PC-9 (cell line): ENCODE data around the gene MAP1S. TPM values are rescaled to one million over a fixed set of nuclear protein-coding genes. Genes with fewer than 3 reads are reported as not detected.

Experiments
- BruUV-seq: library from RNA; stranded (reverse); fragments of 400-500 nt; replicated peaks from 2 replicates; lab custom pipeline; 2021; lab: Mats Ljungman, UMichigan
- CTCF ChIA-PET: fragments of 300-600 bp; sonication (Branson Sonifier 250); formaldehyde crosslinking; loops from one replicate; lab custom pipeline; 2022; ENCODE audit warnings: antibody characterized with exemption; lab: Charles Lee
- POLR2A ChIA-PET: fragments of 300-600 bp; sonication (Branson Sonifier 250); formaldehyde crosslinking; loops from one replicate; lab custom pipeline; 2022; ENCODE audit warnings: antibody characterized with exemption; ENCODE audit not compliant: unreplicated experiment; lab: Charles Lee
- DNase-seq, 2 experiments: peaks; one replicate each; pipeline versions ENCODE4 v3.0.0 to v3.0.0-alpha.2; 2015 to 2022; ENCODE audit warnings: mixed read lengths in 1 of 2
- H2AFZ ChIP-seq: fragments of 200-600 bp; sonication (generic); 2 replicates; pipeline ENCODE4 v1.8.1; 2017; ENCODE audit warnings: antibody characterized with exemption
- H3F3A ChIP-seq: fragments of 200-600 bp; sonication (generic); 2 replicates; pipeline ENCODE4 v1.8.1; 2017; ENCODE audit warnings: antibody characterized with exemption, mild to moderate bottlenecking, low read depth; ENCODE audit not compliant: insufficient read depth
- H3K27ac ChIP-seq: fragments of 200-600 bp; sonication (generic); 2 replicates; pipeline ENCODE4 v1.6.1; 2016; ENCODE audit warnings: mixed run types
- H3K27me3 ChIP-seq: fragments of 200-600 bp; sonication (generic); 2 replicates; pipeline ENCODE4 v1.6.1; 2016; ENCODE audit warnings: low read depth, mixed run types; ENCODE audit not compliant: insufficient read depth
- H3K36me3 ChIP-seq: fragments of 200-600 bp; sonication (generic); 2 replicates; pipeline ENCODE4 v1.6.1; 2016; ENCODE audit warnings: low read depth, mixed run types
- H3K4me1 ChIP-seq: fragments of 200-600 bp; sonication (generic); replicated peaks from 2 replicates; pipeline ENCODE4 v1.6.1; 2016; ENCODE audit warnings: mixed run types; ENCODE audit not compliant: insufficient read depth
- H3K4me2 ChIP-seq: fragments of 200-600 bp; sonication (generic); 2 replicates; pipeline ENCODE4 v1.6.1; 2017; ENCODE audit warnings: mixed run types
- H3K4me3 ChIP-seq: fragments of 200-600 bp; sonication (generic); 2 replicates; pipeline ENCODE4 v1.6.1; 2016; ENCODE audit warnings: mixed run types
- H3K79me2 ChIP-seq: fragments of 200-600 bp; sonication (generic); 2 replicates; pipeline ENCODE4 v1.6.1; 2017; ENCODE audit warnings: low read depth, mixed run types
- H3K9me2 ChIP-seq: fragments of 200-600 bp; sonication (generic); 2 replicates; pipeline ENCODE4 v1.8.1; 2017; ENCODE audit warnings: mild to moderate bottlenecking; ENCODE audit not compliant: insufficient read depth
- H3K9me3 ChIP-seq: fragments of 200-600 bp; sonication (generic); 2 replicates; pipeline ENCODE4 v1.8.1; 2016; ENCODE audit warnings: low read depth; ENCODE audit not compliant: insufficient read depth
- H4K20me1 ChIP-seq: fragments of 200-600 bp; sonication (generic); 2 replicates; pipeline ENCODE4 v1.8.1; 2017; ENCODE audit not compliant: insufficient read depth
- CTCF ChIP-seq: fragments of 200-600 bp; sonication (generic); conservative IDR thresholded peaks from 2 replicates; pipeline ENCODE4 v1.6.1; 2017; ENCODE audit warnings: mixed run types, antibody characterized with exemption, mild to moderate bottlenecking, moderate library complexity
- EZH2 ChIP-seq: fragments of 200-600 bp; sonication (generic); IDR thresholded peaks from 2 replicates; pipeline ENCODE4 v1.8.0; 2017; ENCODE audit warnings: antibody characterized with exemption, low read depth
- intact Hi-C: fragments of 100-400 bp; cut with micrococcal nuclease; formaldehyde crosslinking; loops from one replicate; pipeline ENCODE4 v1.10.0; 2022; ENCODE audit not compliant: unreplicated experiment
- total RNA-seq: library from RNA; stranded (reverse); gene quantifications from 2 replicates; pipeline ENCODE4 v1.2.3, GENCODE V29; 2021

The MAP1S gene
- total RNA-seq, 1 experiment from 2014 or later: 86.9 TPM

DNA sequence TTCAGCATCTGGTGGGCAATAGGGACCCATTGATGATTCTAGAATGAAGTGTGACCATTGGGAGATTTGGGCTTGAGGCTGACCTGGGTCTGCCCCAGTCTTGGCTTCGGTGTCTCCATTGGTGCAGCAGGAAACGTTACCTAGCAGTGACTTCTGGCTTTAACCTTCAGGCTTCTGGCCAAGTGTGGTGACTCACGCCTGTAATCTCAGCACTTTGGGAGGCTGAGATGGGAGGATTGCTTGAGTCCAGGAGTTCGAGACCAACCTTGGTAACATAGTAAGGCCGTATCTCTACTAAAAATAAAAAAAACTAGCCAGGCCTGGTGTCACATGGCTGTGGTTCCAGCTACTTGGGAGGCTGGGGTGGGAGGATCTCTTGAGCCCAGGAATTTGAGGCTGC lies 39.2 kb downstream of the MAP1S start:
- H3K27ac ChIP-seq: no peak overlapping the region
- H3K4me3 ChIP-seq: no peak overlapping the region
- POLR2A ChIA-PET: no interaction called here
- no TSS peak for BruUV-seq
- H3K4me1 ChIP-seq: no peaks in the 10 kb centered on the region
- no peak for TF ChIP-seq EZH2
- no peak for TF ChIP-seq CTCF
- peaks cover 36% of the 10 kb centered on the region for H3F3A ChIP-seq
- H3K79me2 ChIP-seq: no peaks in the 10 kb centered on the region
- no peak overlapping the region for H2AFZ ChIP-seq
- H3K4me2 ChIP-seq: no peak overlapping the region
- no peaks in the 10 kb centered on the region for H3K36me3 ChIP-seq
- H3K9me3 ChIP-seq: no peaks in the 10 kb centered on the region
- H4K20me1 ChIP-seq: no peaks in the 10 kb centered on the region
- intact Hi-C loops: no loop called here
- H3K27me3 ChIP-seq: no peaks in the 10 kb centered on the region
- no peak for DNase-seq
- CTCF ChIA-PET: no interaction called here
- no peaks in the 10 kb centered on the region for H3K9me2 ChIP-seq

- H3K27me3 ChIP-seq: no peaks in the 10 kb centered on the region
- TF ChIP-seq CTCF (no peak), EZH2 (no peak)
- no peaks in the 10 kb centered on the region for H3K9me2 ChIP-seq
- no peak overlapping the region for H3K4me2 ChIP-seq
- intact Hi-C loops: no loop called here
- H3K4me1 ChIP-seq: peaks cover 10% of the 10 kb centered on the region
- POLR2A ChIA-PET: no interaction called here
- no peak overlapping the region for H2AFZ ChIP-seq
- CTCF ChIA-PET: interaction anchor here (0.5 to 1.1 kb wide), 3 partner anchors 66 to 308 kb away, joined by 5 to 13 read pairs (median 7); no protein-coding TSS in a partner anchor
- H3F3A ChIP-seq: peaks cover 41% of the 10 kb centered on the region
- H4K20me1 ChIP-seq: no peaks in the 10 kb centered on the region
- no peak overlapping the region for H3K4me3 ChIP-seq
- H3K27ac ChIP-seq: no peak overlapping the region
- no TSS peak for BruUV-seq
- DNase-seq: no peak
- H3K9me3 ChIP-seq: no peaks in the 10 kb centered on the region
- H3K79me2 ChIP-seq: no peaks in the 10 kb centered on the region
- H3K36me3 ChIP-seq: no peaks in the 10 kb centered on the region
Measured at GRCh38 chr19:17761148-17761547, 41.9 kb downstream of the MAP1S start.

DNA sequence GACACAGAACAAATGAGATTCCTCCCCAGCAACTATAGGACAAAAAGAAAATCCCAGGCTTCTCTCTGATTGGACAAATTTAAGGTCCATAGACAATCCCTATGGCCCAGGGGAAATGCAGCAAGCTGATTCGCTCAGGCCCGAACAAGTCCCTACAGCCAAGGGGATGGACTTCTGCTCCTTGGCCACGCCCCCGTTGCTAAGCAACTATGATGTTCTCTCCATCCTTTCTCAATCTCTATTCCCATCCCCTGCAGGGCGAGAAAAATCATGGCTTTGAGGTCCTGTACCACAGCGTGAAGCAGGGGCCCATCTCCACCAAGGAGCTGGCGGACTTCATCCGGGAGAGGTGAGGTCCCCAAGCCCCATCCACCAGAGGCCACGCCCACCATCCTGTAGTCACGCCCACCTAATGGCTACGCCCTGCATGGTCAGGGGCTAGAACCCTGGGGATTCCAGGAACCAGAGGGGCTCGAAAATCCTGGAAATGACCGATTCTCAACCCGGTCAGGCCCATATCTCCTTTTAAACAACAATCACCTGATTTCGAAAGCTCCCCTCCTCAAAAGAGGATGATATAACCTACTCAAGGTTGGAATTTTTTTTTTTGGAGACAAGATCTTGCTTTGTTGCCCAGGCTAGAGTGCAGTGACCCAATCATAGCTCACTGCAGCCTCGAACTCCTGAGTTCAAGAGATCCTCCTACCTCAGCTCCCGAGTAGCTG lies 43.4 kb downstream of the MAP1S start:
- peak; percentile 28 to 74 for DNase-seq
- no peak overlapping the region for H3K4me3 ChIP-seq
- intact Hi-C loops: no loop called here
- BruUV-seq: no TSS peak
- no peak for TF ChIP-seq CTCF
- TF ChIP-seq EZH2: no peak
- no peaks in the 10 kb centered on the region for H3K27me3 ChIP-seq
- no peaks in the 10 kb centered on the region for H3K36me3 ChIP-seq
- CTCF ChIA-PET: interaction anchor here (0.6 kb wide), 1 partner anchor 209 kb away, joined by 7 read pairs; no protein-coding TSS in a partner anchor
- H3K9me2 ChIP-seq: no peaks in the 10 kb centered on the region
- peaks cover 14% of the 10 kb centered on the region for H3K4me1 ChIP-seq
- no peak overlapping the region for H3K4me2 ChIP-seq
- H2AFZ ChIP-seq: no peak overlapping the region
- no peaks in the 10 kb centered on the region for H3K79me2 ChIP-seq
- peaks cover 40% of the 10 kb centered on the region for H3F3A ChIP-seq
- no peaks in the 10 kb centered on the region for H3K9me3 ChIP-seq
- H4K20me1 ChIP-seq: no peaks in the 10 kb centered on the region
- POLR2A ChIA-PET: no interaction called here
- no peak overlapping the region for H3K27ac ChIP-seq
